UCSD-AML1 (cell line): ENCODE measurements around the gene USP6NL.

Experiments
- DNase-seq: peaks from one replicate; lab custom pipeline; 2025; ENCODE audit not compliant: unreplicated experiment; lab: John Stamatoyannopoulos, UW

Gene USP6NL

DNA sequence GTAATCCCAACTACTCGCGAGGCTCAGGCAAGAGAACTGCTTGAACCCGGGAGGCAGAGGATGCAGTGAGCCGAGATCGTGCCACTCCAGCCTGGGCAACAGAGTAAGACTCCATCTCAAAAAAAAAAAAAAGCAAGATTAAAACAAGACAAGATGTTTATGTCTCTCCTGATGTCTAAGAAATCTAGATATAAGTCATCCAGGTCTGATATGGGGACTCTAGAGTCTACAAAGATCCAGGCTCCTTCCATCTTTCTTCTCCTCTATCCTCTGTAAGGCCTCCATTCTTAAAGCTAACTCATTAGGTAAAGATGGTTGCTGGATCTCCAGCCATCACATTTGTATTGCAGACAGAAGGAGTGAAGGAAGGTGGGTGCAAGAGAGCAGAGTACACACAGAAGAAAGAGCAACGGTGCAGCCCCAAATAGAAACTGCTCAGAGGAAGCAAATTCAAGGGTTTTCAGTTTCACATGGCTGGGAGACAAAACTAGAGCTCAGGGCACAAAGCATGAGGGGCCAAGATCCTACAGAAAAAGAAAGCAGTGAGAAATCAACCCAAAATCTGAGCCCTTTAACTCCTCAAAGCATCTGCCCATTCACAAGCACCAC, 57.6 kb downstream of the USP6NL start:
- no peak for DNase-seq

GRCh38 chr10:11551916-11552602, 59.4 kb downstream of the USP6NL start:
- DNase-seq, result no peak

DNA sequence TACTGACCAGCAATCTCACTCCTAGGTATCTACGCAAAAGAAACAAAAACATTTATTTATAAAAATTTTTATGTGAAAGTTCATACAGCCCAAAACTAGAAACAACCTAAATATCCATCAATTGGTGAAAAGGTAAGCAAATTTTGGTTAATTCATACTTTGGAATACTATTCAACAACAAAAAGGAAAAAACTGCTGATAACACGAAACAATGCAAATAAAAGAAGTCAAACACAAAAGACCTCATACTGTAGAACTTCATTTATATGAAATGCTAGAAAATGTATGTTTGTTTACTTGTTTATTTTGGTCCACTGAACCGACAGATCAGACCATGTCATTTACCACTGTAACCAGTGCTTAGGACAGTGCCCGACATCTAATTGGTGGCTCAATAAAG, 60.3 kb downstream of the USP6NL start:
- no peak for DNase-seq

DNA sequence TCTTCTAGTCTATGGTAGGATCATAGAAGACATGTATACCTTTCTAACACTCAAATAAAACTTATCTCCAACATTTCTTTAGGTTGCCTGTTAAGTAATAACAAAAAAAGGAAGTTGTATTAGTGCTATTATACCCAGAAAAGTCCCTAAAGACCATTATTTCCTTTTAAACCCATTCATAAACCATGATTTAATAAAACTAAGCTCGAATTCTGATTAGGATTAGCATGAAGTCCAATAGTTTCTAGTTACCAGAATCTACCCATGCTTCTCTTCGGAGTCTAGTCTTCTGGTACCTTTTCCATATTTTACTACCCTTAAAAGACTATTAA, 62.7 kb downstream of the USP6NL start:
- no peak for DNase-seq

GRCh38 chr10:11548065-11548767, 63.2 kb downstream of the USP6NL start:
- DNase-seq, result no peak

- no peak for DNase-seq
Observed at GRCh38 chr10:11546581-11546980, 64.9 kb downstream of the USP6NL start.

DNA sequence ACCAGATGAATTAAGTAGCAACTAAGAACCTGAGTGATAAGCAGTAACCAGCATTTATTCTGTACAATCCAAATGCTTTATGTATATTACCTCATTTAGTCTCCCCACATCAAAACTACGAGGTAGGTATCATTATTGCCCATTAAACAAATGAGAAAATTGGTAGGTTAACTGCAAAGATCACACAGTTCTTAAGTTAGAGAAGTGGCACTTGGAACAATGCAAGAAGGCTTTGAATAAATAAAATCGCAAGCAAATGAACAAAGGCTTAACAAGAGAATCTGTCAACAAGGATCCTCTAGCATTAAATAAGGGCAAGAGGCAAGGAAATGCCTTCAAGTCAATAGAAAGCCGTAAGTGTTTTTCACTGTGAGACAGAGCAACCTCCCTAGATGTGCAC, 70.2 kb downstream of the USP6NL start:
- no peak for DNase-seq

GRCh38 chr10:11539191-11539868, 72.1 kb downstream of the USP6NL start:
- no peak for DNase-seq

DNA sequence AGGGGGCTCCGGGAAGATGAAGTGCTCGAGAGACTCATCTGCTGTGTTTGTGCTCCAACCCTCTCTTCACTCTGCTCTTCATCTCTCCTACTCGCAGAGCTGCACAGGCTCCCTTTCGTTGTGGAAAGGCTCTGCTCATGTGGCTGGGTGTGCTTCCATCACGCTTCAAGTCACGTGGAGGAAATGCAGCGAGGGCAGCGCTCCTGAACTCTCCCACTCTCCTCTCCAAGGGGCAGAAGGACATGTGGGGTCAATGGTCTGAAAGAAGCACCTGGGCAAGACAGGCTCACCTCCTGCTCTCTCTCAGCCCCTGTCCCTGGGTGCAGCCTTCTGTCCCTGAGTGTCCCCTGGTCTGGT, 72.6 kb downstream of the USP6NL start:
- no peak for DNase-seq

- DNase-seq, result no peak
Observed at GRCh38 chr10:11536228-11536627, 75.2 kb downstream of the USP6NL start.

GRCh38 chr10:11535346-11535959, 76.0 kb downstream of the USP6NL start:
- no peak for DNase-seq

DNA sequence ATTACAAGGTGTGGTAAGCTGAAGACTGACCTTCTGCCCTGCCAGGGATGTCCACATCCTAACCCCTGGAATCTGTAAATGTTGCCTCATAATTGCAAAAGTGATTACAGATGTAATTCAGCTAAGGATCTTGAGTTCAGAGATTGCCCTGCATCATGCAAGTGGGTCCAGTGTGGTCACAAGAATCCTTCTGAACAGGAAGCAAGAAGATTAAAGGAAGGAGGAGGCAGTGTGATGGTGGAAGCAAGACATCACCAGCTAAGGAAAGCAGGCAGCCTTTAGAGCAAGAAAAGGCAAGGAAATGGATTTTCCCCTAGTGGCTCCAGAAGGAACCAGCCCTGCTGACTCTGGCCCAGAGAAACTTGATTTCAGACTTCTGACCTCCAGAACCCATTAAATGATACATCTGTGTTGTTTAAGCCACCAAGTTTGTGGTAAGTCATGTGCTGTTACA, 78.1 kb downstream of the USP6NL start:
- no peak for DNase-seq

GRCh38 chr10:11532306-11532705, 79.1 kb downstream of the USP6NL start:
- DNase-seq, result no peak

DNA sequence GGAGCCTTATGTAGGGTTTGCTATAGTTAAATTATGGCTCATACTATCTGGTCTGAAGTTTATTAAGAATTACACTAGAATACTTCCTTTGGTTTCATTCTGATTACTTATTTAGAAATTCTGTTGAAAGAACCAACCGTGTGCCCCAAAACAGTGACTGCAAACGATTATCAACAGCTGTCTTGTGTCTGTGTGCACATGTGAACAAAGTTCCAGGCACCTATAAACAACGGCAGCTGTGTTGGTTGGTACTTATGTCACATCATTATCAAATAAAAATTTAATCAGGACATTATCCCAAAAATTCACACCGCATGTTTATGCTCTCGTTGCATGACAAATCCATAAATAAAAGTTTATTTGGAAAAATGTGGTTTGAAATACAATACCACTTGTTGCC, 80.6 kb downstream of the USP6NL start:
- no peak for DNase-seq

GRCh38 chr10:11529276-11529903, 82.1 kb downstream of the USP6NL start:
- no peak for DNase-seq

DNA sequence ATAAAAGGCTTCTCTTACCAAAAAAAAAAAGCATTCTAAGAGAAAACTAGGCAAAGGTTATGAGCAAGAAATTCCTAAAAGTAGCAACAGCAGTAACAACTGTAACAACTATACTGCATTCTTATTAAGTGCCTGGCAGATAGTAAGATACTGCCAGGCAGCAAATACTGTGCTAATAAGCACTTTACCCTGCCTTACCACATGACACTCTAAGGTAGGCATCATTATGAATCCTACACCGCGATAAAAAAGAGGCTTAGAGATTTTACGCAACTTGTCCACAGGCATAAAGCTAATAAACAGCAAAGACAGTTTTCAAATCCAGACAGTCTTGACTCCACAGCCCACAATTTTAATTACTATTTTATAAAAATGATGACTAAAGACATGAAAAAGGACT, 83.2 kb downstream of the USP6NL start:
- no peak for DNase-seq

DNA sequence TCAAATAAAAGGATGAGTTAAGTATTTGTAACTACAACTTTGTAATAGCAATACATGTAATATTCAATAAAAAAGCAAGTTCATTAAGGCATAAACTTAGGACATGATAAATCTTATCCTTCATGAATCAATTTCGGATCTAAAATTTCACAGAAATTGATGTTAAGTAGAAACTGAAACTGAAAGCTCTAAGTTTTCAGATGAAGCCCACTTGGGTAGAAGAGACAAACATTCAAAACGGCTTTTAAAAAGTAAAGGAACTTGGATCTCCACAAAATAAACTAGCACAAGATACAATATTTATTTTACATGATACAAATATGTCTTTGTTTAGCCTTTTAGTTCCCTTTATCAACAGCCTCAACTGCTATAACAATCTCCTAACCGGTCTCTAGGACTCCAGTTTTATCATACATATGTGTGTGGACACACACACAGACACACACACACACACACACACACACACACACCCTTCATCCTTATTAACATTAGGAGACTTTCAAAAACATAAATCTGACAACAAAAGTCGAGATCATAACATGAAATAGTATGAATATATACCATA, 83.7 kb downstream of the USP6NL start:
- no peak for DNase-seq

DNA sequence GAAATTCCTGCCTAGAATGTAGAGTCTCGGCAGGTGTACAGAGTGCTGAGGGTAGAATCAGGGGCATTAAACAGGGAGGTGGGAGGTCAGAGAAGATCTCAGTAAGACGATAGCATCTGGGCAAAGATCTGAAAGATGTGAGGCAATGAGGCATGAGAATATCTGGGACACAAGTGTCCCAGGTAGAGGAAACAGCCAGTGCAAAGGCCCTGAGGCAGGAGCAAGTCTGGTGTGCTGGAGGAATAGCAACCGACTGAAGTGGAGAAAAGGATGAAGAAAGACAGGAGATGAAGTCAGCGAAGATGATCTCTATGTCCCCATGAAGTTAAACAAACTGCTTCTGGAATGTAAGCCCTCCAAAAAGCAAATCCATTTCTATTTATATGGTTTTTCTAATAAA, 84.4 kb downstream of the USP6NL start:
- no peak for DNase-seq

DNA sequence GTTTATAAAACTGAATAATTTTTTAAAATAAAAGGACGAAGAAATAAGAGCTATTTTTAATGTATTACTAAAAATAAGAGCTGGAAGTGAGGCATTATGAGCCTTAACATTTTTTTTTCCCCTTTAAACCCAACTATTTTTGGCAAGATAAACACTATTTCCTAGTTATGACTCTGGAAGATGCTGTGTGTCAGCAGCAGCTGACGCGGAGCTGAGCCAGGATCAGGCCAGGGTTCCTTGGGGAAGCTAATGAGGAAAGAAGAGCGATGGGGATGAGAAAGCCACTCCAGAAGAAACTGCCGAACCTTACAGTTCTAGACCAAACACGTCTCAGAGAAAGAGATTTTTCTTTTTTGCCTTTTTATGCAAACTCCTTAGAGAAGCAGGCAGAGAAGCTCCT, 85.9 kb downstream of the USP6NL start:
- DNase-seq, result no peak

GRCh38 chr10:11522821-11523245, 88.6 kb downstream of the USP6NL start:
- DNase-seq, result no peak

DNA sequence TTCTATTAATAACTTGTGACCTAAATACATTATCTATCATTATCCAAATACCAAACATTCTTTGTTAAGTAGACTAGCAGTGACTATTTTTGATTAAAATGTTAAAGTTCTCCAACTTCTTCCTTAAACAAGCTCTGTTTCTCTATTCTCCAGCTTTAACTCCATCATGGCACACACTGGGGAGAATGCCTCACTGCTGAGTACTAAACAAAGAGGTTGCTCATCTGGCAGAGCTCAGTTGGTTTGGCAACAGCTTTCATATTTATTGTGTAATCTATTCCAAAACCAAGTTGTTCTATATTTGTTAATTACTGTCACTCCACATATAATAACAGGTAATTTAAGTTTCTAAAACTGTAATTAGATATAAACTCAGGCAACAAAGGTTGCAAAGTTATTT, 89.6 kb downstream of the USP6NL start:
- DNase-seq, result no peak
